ENCODE results near the gene TELO2. TPM values are rescaled to one million over a fixed set of nuclear protein-coding genes. Genes with fewer than 3 reads are reported as not detected.

The TELO2 gene
- total RNA-seq, 2 experiments from 2014 or later, result 53.9 to 57.1 TPM

DNA sequence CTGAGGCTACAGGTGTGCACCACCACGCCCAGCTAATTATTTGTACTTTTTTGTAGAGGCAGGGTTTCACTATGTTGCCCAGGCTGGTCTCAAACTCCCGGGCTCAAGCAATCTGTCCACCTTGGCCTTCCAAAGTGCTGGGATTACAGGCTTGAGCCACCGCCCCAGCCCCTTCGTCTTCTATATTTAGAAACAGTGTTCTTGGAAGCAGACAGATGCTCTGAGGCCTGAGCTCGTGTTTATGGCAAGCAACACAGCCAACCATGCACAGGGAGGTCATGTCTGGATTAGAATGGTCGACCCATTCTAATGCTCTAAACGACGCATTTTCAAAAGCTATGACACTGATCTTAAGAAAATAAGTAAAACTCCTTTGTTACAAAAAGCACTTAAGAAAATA lies 56.9 kb downstream of the TELO2 start:
- no peaks in the 10 kb centered on the region for H3K27me3 Mint-ChIP-seq
- no peaks in the 10 kb centered on the region for H3K9me3 Mint-ChIP-seq
- H3K36me3 Mint-ChIP-seq, result peaks cover 11% of the 10 kb centered on the region
- ATAC-seq (ENCODE audit: low read depth), result no peak
- no peak overlapping the region for H3K27ac Mint-ChIP-seq
- no peak for DNase-seq
- H3K4me3 Mint-ChIP-seq, result no peak overlapping the region
- POLR2A ChIA-PET, result no interaction called here
- peaks cover 14% of the 10 kb centered on the region for H3K4me1 Mint-ChIP-seq

DNA sequence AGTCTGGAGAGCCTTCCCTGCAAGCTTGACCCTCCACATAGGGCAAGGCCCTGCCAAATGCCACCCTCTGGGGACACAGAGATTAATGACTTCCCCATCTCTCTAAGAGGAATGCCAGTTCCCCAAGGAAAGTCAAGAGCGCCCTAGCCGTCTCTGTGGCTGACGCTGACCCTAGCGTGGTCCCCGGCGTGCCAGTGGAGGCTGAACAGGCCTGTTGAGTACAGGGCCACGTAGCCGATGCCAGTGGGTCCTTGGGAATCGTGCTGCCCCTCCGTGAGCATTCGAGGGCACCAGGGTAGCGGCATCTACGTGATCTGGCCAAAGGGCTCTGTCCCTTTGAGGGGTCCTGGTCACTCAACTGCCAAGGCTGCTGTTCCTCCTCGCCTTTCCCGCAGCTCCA lies 57.5 kb downstream of the TELO2 start:
- H3K27ac Mint-ChIP-seq, result no peak overlapping the region
- POLR2A ChIA-PET, result no interaction called here
- peaks cover 9% of the 10 kb centered on the region for H3K36me3 Mint-ChIP-seq
- H3K9me3 Mint-ChIP-seq, result no peaks in the 10 kb centered on the region
- DNase-seq (no peak), ATAC-seq (ENCODE audit: low read depth) (no peak)
- no peak overlapping the region for H3K4me3 Mint-ChIP-seq
- peaks cover 8% of the 10 kb centered on the region for H3K4me1 Mint-ChIP-seq
- H3K27me3 Mint-ChIP-seq, result no peaks in the 10 kb centered on the region

DNA sequence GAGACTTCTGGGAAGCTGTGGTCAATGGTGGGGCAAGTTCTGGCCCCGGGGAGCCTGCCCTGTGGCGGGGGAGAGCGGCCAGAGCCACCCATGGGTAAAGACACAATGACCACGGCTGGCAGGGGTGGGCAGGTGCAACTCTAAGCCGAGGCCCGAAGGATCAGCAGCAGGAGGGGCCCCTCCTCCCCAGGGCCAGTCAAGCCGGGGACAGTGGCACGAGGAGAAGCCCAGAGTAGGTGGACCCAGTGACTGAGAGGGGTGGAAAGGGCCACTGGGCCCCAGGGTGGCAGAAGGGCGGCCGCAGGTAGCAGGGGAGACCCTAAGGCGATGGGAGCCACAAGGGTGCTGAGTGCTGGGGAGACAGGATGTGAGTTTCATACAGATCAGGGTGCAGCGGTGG lies 58.0 kb downstream of the TELO2 start:
- Mint-ChIP-seq H3K27ac (peak overlapping the region; percentile 26), H3K4me1 (peaks cover 5% of the 10 kb centered on the region), H3K36me3 (peaks cover 9% of the 10 kb centered on the region), H3K27me3 (no peaks in the 10 kb centered on the region), H3K9me3 (no peaks in the 10 kb centered on the region), H3K4me3 (no peak overlapping the region)
- ATAC-seq (ENCODE audit: low read depth) (no peak), DNase-seq (no peak)
- POLR2A ChIA-PET, result no interaction called here

DNA sequence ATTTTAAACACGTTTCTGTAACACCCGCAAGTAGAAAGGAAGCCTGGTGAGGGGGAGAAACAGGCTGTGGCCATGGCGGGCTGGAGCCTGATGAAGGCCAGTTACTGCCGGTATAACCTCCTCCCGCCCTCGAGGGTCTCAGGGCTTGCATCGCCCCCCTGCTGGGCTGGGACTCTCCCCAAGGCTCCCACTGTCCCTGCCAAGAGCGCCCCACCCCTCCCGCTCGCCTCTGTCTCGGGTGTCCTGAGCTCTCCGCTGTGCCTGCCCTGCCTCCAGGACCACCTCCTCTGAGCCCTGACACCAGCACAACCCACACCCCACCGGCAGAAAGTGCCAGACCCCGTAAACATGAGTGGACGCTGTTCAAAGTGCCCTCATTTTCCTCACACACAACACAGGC lies 59.0 kb downstream of the TELO2 start:
- Mint-ChIP-seq H3K9me3 (no peaks in the 10 kb centered on the region), H3K4me3 (no peak overlapping the region), H3K27me3 (no peaks in the 10 kb centered on the region), H3K27ac (peak overlapping the region; percentile 48), H3K36me3 (peaks cover 9% of the 10 kb centered on the region), H3K4me1 (peaks cover 5% of the 10 kb centered on the region)
- no peak for DNase-seq
- POLR2A ChIA-PET, result no interaction called here
- ATAC-seq (ENCODE audit: low read depth), result no peak

DNA sequence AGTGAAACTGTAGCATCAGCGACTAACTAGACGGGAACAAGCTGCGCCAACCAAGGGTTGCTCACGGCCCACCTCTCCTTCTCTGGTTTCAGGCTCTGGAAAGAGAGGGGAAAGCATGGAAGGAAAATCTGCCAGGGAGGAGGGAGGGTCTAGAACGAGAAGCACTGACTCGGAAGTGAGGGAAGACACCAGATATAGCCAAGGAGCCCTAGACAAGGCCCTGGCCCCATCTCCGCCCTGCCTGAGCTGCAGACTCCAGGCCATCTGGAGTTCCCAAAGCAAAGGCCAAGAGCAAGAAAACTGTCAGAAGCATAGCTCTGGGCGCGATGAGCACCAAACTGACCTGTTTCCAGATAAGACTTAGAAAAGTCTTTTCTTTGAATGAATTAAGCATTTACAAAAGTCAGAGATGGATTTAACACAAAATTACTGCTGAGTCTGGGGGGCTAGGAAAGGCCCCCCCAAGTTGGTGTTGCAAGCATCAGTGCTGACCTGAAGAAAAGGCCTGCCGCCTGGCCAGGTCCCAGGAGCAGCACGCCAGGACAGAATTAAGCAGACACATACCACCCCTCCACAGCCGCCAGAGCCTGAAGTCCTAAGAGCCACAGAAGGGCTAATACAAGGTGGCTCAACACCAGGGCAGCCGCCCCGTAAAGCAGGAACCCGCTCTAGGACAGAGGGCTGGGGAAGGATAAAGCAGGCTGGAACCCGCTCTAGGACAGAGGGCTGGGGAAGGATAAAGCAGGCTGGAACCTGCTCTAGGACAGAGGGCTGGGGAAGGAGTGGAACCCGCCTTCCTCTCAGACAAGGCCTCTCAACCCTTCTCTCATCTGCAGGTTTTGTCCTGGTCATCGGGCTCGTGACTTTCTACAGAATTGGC lies 61.0 kb downstream of the TELO2 start:
- peaks cover 8% of the 10 kb centered on the region for H3K4me1 Mint-ChIP-seq
- POLR2A ChIA-PET, result no interaction called here
- DNase-seq, result no peak
- ATAC-seq (ENCODE audit: low read depth), result no peak
- no peak overlapping the region for H3K27ac Mint-ChIP-seq
- no peaks in the 10 kb centered on the region for H3K27me3 Mint-ChIP-seq
- no peak overlapping the region for H3K4me3 Mint-ChIP-seq
- no peaks in the 10 kb centered on the region for H3K9me3 Mint-ChIP-seq
- peaks cover 8% of the 10 kb centered on the region for H3K36me3 Mint-ChIP-seq

DNA sequence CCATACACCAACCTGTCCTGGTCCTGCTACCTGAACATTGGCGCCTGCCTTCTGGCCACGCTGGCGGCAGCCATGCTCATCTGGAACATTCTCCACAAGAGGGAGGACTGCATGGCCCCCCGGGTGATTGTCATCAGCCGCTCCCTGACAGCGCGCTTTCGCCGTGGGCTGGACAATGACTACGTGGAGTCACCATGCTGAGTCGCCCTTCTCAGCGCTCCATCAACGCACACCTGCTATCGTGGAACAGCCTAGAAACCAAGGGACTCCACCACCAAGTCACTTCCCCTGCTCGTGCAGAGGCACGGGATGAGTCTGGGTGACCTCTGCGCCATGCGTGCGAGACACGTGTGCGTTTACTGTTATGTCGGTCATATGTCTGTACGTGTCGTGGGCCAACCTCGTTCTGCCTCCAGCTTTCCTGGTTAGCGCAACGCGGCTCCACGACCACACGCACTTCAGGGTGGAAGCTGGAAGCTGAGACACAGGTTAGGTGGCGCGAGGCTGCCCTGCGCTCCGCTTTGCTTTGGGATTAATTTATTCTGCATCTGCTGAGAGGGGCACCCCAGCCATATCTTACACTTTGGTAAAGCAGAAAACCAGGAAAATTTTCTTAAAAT lies 61.8 kb downstream of the TELO2 start:
- no peak for DNase-seq
- no peaks in the 10 kb centered on the region for H3K27me3 Mint-ChIP-seq
- no peak overlapping the region for H3K4me3 Mint-ChIP-seq
- ATAC-seq (ENCODE audit: low read depth), result no peak
- no peak overlapping the region for H3K27ac Mint-ChIP-seq
- POLR2A ChIA-PET, result no interaction called here
- no peaks in the 10 kb centered on the region for H3K9me3 Mint-ChIP-seq
- H3K36me3 Mint-ChIP-seq, result peaks cover 9% of the 10 kb centered on the region
- peaks cover 15% of the 10 kb centered on the region for H3K4me1 Mint-ChIP-seq

DNA sequence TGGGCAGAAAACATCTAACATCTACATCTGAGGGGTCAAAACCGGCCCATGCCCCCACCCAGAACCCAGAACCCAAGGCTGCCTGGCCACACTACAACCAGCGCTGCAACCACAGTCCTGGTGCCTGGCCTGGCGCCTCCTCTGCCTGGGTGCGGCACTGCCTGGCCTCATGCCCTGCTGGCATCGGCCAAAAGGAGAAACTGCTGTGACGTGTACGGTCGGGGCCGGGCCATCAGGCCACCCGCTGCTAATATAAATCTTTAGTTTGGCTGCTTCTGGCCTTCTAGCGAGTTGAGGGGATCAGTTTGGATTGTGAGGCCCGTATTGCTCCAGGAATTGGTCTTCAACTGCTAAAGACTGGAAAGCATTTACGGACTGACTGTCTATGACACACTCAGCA lies 63.1 kb downstream of the TELO2 start:
- ATAC-seq (ENCODE audit: low read depth), result no peak
- Mint-ChIP-seq H3K27ac (no peak overlapping the region), H3K4me3 (no peak overlapping the region), H3K27me3 (no peaks in the 10 kb centered on the region), H3K36me3 (peaks cover 9% of the 10 kb centered on the region), H3K4me1 (peaks cover 18% of the 10 kb centered on the region), H3K9me3 (no peaks in the 10 kb centered on the region)
- DNase-seq, result no peak
- POLR2A ChIA-PET, result no interaction called here

DNA sequence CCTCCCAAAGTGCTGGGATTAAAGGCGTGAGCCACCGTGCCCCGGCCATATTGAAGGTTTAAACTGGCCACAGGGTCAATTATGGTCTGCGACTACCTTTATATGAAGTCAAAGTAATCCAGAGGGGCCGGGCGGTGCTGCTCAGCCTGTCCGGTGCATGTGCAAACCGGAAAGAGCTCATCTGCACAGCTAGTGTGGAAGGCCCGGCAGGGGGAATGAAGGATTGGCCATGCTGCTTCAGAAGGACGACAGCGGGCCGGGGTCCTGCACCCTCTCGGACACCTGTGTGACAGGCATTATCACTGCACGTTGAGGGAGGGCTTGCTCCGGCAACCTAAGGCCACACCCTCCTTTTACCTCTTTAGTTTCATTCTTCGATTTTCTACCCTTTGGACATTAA lies 63.9 kb downstream of the TELO2 start:
- Mint-ChIP-seq H3K27me3 (no peaks in the 10 kb centered on the region), H3K4me1 (peaks cover 18% of the 10 kb centered on the region), H3K36me3 (peaks cover 9% of the 10 kb centered on the region), H3K9me3 (no peaks in the 10 kb centered on the region), H3K27ac (no peak overlapping the region), H3K4me3 (no peak overlapping the region)
- ATAC-seq (ENCODE audit: low read depth) (no peak), DNase-seq (no peak)
- POLR2A ChIA-PET, result interaction anchor here (1.6 kb wide), 1 partner anchor 9 kb away, joined by 4 read pairs; no protein-coding TSS in a partner anchor

DNA sequence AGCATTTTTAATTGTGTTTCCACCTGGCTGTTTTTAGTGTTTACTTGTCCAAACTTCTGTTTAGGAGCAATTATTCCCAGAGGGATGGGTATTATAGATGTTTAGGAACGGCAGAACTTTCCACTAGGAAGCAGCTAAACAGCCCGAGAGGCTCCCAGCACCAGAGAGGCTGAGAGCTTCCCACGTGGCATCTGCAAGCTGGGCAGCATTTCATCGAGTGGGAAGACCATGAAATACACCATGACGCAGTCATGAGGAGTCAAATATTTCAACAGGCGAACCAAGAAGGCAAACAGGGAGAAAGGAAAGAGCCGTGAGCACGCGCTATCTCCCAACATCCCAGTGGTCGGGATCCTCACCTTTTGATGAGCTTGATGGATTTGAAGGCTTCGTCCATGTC lies 64.4 kb downstream of the TELO2 start:
- peaks cover 9% of the 10 kb centered on the region for H3K36me3 Mint-ChIP-seq
- no peaks in the 10 kb centered on the region for H3K9me3 Mint-ChIP-seq
- no peak overlapping the region for H3K4me3 Mint-ChIP-seq
- POLR2A ChIA-PET, result interaction anchor here (1.6 kb wide), 1 partner anchor 10 kb away, joined by 4 read pairs; no protein-coding TSS in a partner anchor
- ATAC-seq (ENCODE audit: low read depth), result no peak
- peaks cover 16% of the 10 kb centered on the region for H3K4me1 Mint-ChIP-seq
- H3K27me3 Mint-ChIP-seq, result no peaks in the 10 kb centered on the region
- no peak overlapping the region for H3K27ac Mint-ChIP-seq
- no peak for DNase-seq

DNA sequence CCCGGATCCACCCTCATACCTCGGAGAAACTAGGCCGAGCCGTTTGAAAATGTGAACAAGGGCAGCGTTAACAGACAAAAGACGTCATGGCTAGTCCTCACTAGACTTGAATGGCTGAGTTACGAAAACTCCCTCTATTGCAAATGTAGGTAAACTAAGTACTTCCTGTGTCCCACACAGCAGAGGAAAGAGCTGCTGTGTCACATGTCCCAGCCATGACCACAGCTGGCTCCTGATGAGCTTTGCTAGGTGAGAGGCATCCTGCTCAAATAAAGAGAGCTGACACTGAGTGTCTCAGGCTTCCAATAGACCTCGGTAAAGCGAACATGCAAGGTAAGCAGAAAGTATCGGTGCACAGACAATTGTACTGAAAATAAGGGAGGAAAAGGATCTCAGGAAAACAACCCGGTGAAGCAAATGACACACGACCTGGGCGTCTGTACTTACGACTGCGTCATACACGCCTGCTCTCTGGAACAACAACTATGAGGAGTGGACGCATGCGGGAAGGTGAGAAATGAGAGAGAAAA lies 66.4 kb downstream of the TELO2 start:
- Mint-ChIP-seq H3K27me3 (no peaks in the 10 kb centered on the region), H3K36me3 (peaks cover 6% of the 10 kb centered on the region), H3K27ac (peak overlapping the region; percentile 89), H3K4me3 (peak overlapping the region; percentile 71), H3K9me3 (no peaks in the 10 kb centered on the region), H3K4me1 (peaks cover 16% of the 10 kb centered on the region)
- POLR2A ChIA-PET, result interaction anchor here (1.0 to 1.4 kb wide), 2 partner anchors 24 to 139 kb away, joined by 3 to 5 read pairs; partner anchors contain the start of gene UQCC4
- peak; percentile 99 for ATAC-seq (ENCODE audit: low read depth)
- DNase-seq, result no peak

Other genes starting within 250 kb of the TELO2 start
- gene TPSD1, start 237.3 kb upstream of the TELO2 start, total RNA-seq, result not detected
- gene UBE2I, start 183.7 kb upstream of the TELO2 start, total RNA-seq, result 100 to 1,000 TPM; 211 to 232 TPM
- 10 to 100 TPM; 27.4 to 31.2 TPM for gene BAIAP3, start 159.7 kb upstream of the TELO2 start, total RNA-seq
- gene TSR3, start 141.5 kb upstream of the TELO2 start, total RNA-seq, result 10 to 100 TPM; 43.8 to 44.2 TPM
- gene GNPTG, start 141.4 kb upstream of the TELO2 start, total RNA-seq, result 10 to 100 TPM; 43.2 to 46.5 TPM
- 10 to 100 TPM; 60.4 to 68.7 TPM for gene UNKL, start 78.7 kb upstream of the TELO2 start, total RNA-seq
- 10 to 100 TPM; 14.0 to 15.0 TPM for gene UQCC4, start 72.6 kb upstream of the TELO2 start, total RNA-seq
- 1 to 10 TPM in 1 of 2 experiments, under 1 TPM in 1; 0.57 to 1.2 TPM for gene PERCC1, start 62.3 kb upstream of the TELO2 start, total RNA-seq
- gene CCDC154, start 48.8 kb upstream of the TELO2 start, total RNA-seq, result 1 to 10 TPM; 6.1 to 6.5 TPM
- gene CLCN7, start 18.3 kb upstream of the TELO2 start, total RNA-seq, result 10 to 100 TPM; 69.7 to 72.2 TPM
- gene PTX4, start 4.4 kb upstream of the TELO2 start, total RNA-seq, result not detected
- 10 to 100 TPM; 68.3 to 72.0 TPM for gene TMEM204, start 40.3 kb downstream of the TELO2 start, total RNA-seq
- 10 to 100 TPM; 11.7 to 12.8 TPM for gene IFT140, start 118.7 kb downstream of the TELO2 start, total RNA-seq
- gene CRAMP1, start 119.0 kb downstream of the TELO2 start, total RNA-seq, result 10 to 100 TPM; 25.2 to 27.8 TPM
- gene JPT2, start 184.9 kb downstream of the TELO2 start, total RNA-seq, result 10 to 100 TPM; 44.7 to 45.1 TPM
- 100 to 1,000 TPM; 146 to 157 TPM for gene MAPK8IP3, start 212.8 kb downstream of the TELO2 start, total RNA-seq